Fibroblast of lung (primary cell): Measurements from ENCODE around the gene EZR.

Source experiments
- CTCF ChIP-seq, 2 donors: IDR thresholded peaks in 1 of 2; conservative IDR thresholded peaks in 1 of 2; 1 replicate in 1 of 2; 2 replicates in 1 of 2; pipeline ENCODE4 v1.5.1; 2011 to 2012; ENCODE audit warnings: low read length in 2 of 2, control low read depth in 1 of 2, inconsistent platforms in 1 of 2, low read depth in 1 of 2, mild to moderate bottlenecking in 1 of 2
- EZH2 ChIP-seq: IDR thresholded peaks from 2 replicates; pipeline ENCODE4 v1.5.1; 2012; ENCODE audit warnings: low read length, control low read depth, mild to moderate bottlenecking; ENCODE audit errors: missing control alignments

GRCh38 chr6:158774717-158775449 lies 44.3 kb downstream of the EZR start:
- no peak for TF ChIP-seq CTCF (conservative IDR thresholded peaks at IDR 0.05 in 1 of 2, IDR thresholded peaks at IDR 0.05 in 1 of 2; ENCODE audit: low read depth in 1 of 2, low read length in 2 of 2)
- TF ChIP-seq EZH2, result no peak
